ENCODE results near the gene CYP4V2. TPM values are rescaled to one million over a fixed set of nuclear protein-coding genes. Genes with fewer than 3 reads are reported as not detected.

The CYP4V2 gene
- 0.99 TPM for polyA plus RNA-seq (2013, experiment 1 of 2)
- 1.2 TPM for polyA plus RNA-seq (2013, experiment 2 of 2)

DNA sequence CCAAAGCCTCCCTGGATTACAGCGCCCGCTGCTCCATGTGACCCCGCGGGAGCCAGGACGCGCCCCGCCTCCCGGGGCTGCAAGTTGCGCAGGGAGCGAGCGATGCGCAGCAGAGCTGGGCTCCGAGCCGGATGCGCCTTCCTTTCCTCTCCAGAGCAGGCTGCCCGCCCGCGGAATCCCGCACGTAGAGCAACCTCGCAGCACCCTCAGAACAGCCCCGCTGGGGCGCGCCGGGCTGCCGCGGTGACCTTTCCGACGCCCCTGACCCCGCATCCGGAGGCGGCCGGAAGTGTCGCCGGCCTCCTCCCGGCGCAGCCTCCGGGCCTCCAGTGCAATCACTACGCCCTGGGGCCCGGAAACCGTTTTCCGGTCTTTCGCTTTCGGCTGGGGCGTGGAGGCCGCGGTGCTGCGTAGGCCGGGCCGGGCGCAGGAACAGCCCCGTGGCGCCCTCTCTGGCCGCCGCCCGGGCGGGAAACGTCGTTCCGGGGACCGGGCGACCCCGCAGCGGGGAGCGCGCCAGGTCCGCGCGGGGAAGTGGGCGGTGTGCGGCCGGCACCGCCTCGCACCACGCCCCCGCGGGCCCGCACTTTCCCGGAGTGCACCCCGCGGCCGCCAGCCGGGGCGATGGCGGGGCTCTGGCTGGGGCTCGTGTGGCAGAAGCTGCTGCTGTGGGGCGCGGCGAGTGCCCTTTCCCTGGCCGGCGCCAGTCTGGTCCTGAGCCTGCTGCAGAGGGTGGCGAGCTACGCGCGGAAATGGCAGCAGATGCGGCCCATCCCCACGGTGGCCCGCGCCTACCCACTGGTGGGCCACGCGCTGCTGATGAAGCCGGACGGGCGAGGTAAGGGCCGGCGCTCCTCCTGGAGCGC, at the start of gene CYP4V2:
CYP4V2 (plus strand) TSS at position 368 of the 866 bp plus-strand sequence; CDS start at position 625, 257 bp downstream.
- Histone ChIP-seq H2AK5ac (ENCODE audit: low read depth, low read length) (peak within 1 kb of the TSS; percentile 18), H3K4me1 (ENCODE audit: control insufficient read depth in 2 of 2, insufficient read depth in 1 of 2, low read depth in 1 of 2, low read length in 2 of 2) (peaks cover 2 to 3% of the 10 kb centered on the region in 2 donors), H3K18ac (ENCODE audit: low read length) (peak within 1 kb of the TSS; percentile 99), H3K4ac (ENCODE audit: low read length) (peak within 1 kb of the TSS; percentile 87), H2BK120ac (ENCODE audit: low read depth, low read length) (peak within 1 kb of the TSS; percentile 32), H3K14ac (ENCODE audit: low read length) (peak within 1 kb of the TSS; percentile 96), H3K4me3 (ENCODE audit: low read length in 2 of 2) (peak within 1 kb of the TSS; percentile 93 to 98), H2AFZ (ENCODE audit: low read length) (peak within 1 kb of the TSS; percentile 99), H2BK12ac (ENCODE audit: low read length) (peak within 1 kb of the TSS; percentile 85), H3K36me3 (replicated peaks in 1 of 2; ENCODE audit: control insufficient read depth in 2 of 2, insufficient read depth in 2 of 2, low read length in 2 of 2) (peaks cover 0 to 25% of the 10 kb centered on the region in 2 donors), H3K27me3 (ENCODE audit: control insufficient read depth in 3 of 3, insufficient read depth in 3 of 3, low read depth in 1 of 3, low read length in 3 of 3) (no peaks in the 10 kb centered on the region), H2BK15ac (ENCODE audit: low read length) (peak within 1 kb of the TSS; percentile 88), H4K8ac (ENCODE audit: low read depth, low read length) (peak within 1 kb of the TSS; percentile 26), H3K27ac (replicated peaks; ENCODE audit: low read length) (peak within 1 kb of the TSS; percentile 94), H3K9me3 (replicated peaks in 1 of 2; ENCODE audit: control insufficient read depth in 2 of 2, insufficient read depth in 1 of 2, low read depth in 1 of 2, low read length in 2 of 2) (no peaks in the 10 kb centered on the region), H3K4me2 (ENCODE audit: insufficient read depth, low read length, poor library complexity, severe bottlenecking) (peak within 1 kb of the TSS; percentile 96), H3K23ac (ENCODE audit: low read depth, low read length, poor library complexity) (peak within 1 kb of the TSS; percentile 90), H3K9ac (ENCODE audit: low read depth, low read length, poor library complexity) (peak within 1 kb of the TSS; percentile 99), H2BK5ac (ENCODE audit: low read length) (peak within 1 kb of the TSS; percentile 91), H4K91ac (ENCODE audit: low read depth, low read length, poor library complexity) (peak within 1 kb of the TSS; percentile 77), H3K79me1 (ENCODE audit: low read depth, low read length) (peaks cover 2% of the 10 kb centered on the region)
- peak; percentile 69 for DNase-seq (ENCODE audit: low spot score)
- WGBS, 2 donors (ENCODE audit: extremely low coverage in 2 of 2, insufficient read length in 2 of 2, insufficient replicate concordance in 1 of 2): no CpG with 5 or more reads among the region's 107 CpGs

DNA sequence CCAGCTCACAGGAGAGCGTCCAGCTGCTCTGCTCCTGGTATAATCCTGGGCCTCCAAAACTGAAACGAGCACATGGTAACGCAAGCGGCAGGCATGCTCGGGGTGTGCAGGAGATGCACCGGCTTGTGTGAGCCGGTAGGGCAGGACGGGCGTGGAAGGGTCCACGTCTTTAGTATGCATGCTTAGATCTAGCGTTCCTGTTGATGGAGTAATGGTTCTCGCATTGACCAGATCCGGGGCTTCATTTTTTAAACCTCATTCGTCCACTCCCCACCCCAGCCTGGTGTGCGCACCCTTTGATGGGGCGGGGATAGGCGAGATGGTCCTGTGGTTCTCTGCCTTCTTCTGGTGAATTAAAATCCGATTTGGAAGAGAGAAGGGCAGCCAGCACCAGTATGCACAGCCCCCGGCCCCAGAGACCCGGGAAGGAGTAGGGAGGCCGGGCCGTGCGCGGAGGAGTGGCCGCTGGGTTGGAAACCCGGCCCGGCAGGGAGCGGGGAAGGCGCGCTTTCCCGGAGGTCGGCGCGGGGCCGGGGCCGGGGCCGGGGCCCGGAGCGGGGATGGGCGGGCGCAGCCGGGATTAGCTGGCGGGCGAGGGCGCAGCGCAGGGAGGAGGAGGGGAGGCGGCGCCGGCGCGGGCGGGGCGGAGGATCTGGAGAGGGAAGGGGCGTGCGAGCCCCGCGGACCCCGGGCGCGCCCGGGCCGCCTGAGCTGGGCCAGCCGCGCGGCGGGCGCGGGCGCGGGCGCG, 47.0 kb upstream of the CYP4V2 start:
- Histone ChIP-seq H4K91ac (ENCODE audit: low read depth, low read length, poor library complexity) (peak overlapping the region; percentile 2), H3K27ac (replicated peaks; ENCODE audit: low read length) (peak overlapping the region; percentile 16), H3K79me1 (ENCODE audit: low read depth, low read length) (no peaks in the 10 kb centered on the region), H3K23ac (ENCODE audit: low read depth, low read length, poor library complexity) (no peak overlapping the region), H3K36me3 (replicated peaks in 1 of 2; ENCODE audit: control insufficient read depth in 2 of 2, insufficient read depth in 2 of 2, low read length in 2 of 2) (no peaks in the 10 kb centered on the region), H3K4ac (ENCODE audit: low read length) (no peak overlapping the region), H2BK5ac (ENCODE audit: low read length) (peak overlapping the region; percentile 62), H2AK5ac (ENCODE audit: low read depth, low read length) (no peak overlapping the region), H3K4me1 (ENCODE audit: control insufficient read depth in 2 of 2, insufficient read depth in 1 of 2, low read depth in 1 of 2, low read length in 2 of 2) (peaks cover 8% of the 10 kb centered on the region in 2 donors), H3K14ac (ENCODE audit: low read length) (no peak overlapping the region), H2AFZ (ENCODE audit: low read length) (peak overlapping the region; percentile 99), H2BK12ac (ENCODE audit: low read length) (peak overlapping the region; percentile 64), H3K27me3 (ENCODE audit: control insufficient read depth in 3 of 3, insufficient read depth in 3 of 3, low read depth in 1 of 3, low read length in 3 of 3) (peaks cover 0 to 34% (median 10%) of the 10 kb centered on the region in 3 experiments), H2BK15ac (ENCODE audit: low read length) (peak overlapping the region; percentile 96), H3K9ac (ENCODE audit: low read depth, low read length, poor library complexity) (peak overlapping the region; percentile 36), H3K9me3 (replicated peaks in 1 of 2; ENCODE audit: control insufficient read depth in 2 of 2, insufficient read depth in 1 of 2, low read depth in 1 of 2, low read length in 2 of 2) (no peaks in the 10 kb centered on the region), H3K18ac (ENCODE audit: low read length) (peak overlapping the region; percentile 98), H2BK120ac (ENCODE audit: low read depth, low read length) (no peak overlapping the region), H3K4me2 (ENCODE audit: insufficient read depth, low read length, poor library complexity, severe bottlenecking) (peak overlapping the region; percentile 63), H3K4me3 (ENCODE audit: low read length in 2 of 2) (peak overlapping the region; percentile 64 to 89), H4K8ac (ENCODE audit: low read depth, low read length) (no peak overlapping the region)
- no CpG with 5 or more reads among the region's 72 CpGs for WGBS, 2 donors (ENCODE audit: extremely low coverage in 2 of 2, insufficient read length in 2 of 2, insufficient replicate concordance in 1 of 2)
- DNase-seq (ENCODE audit: low spot score): peak; percentile 77

DNA sequence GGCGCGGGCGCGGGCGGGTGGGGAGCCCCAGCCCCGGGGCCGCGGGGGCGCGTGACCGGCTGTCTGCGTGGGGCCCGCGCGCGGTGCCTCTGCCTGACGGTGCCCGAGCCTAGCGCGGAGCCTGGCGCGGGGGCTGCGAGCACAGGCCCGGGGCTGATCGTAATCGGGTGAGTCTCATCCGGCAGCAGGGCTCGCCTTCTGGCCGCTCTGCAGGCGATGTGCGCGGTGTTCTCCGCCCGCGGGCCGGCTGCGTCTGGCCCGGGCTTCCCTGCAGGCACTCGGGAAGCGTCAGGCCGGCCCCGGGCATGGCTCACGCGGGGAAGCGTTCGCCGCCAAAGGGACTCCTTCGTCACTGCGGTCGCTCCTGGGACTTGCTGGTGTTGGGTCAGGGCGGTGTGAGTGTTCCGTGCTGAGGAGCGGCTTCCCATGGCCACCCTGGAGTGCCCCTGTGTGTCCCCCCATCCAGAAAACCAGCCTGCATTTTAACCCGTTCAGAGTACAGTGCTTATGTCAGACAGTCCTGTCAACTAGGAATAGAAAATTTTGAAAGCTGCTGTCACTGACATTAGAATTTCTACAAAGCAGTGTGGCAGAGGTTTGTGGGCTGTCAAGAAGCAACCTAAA, 46.3 kb upstream of the CYP4V2 start:
- Histone ChIP-seq H3K4me3 (ENCODE audit: low read length in 2 of 2) (peak overlapping the region; percentile 64 to 89), H3K79me1 (ENCODE audit: low read depth, low read length) (no peaks in the 10 kb centered on the region), H3K14ac (ENCODE audit: low read length) (peak overlapping the region; percentile 95), H3K18ac (ENCODE audit: low read length) (peak overlapping the region; percentile 97), H3K36me3 (replicated peaks in 1 of 2; ENCODE audit: control insufficient read depth in 2 of 2, insufficient read depth in 2 of 2, low read length in 2 of 2) (no peaks in the 10 kb centered on the region), H3K27ac (replicated peaks; ENCODE audit: low read length) (peak overlapping the region; percentile 44), H2AFZ (ENCODE audit: low read length) (peak overlapping the region; percentile 96), H3K9me3 (replicated peaks in 1 of 2; ENCODE audit: control insufficient read depth in 2 of 2, insufficient read depth in 1 of 2, low read depth in 1 of 2, low read length in 2 of 2) (no peaks in the 10 kb centered on the region), H3K9ac (ENCODE audit: low read depth, low read length, poor library complexity) (peak overlapping the region; percentile 95), H3K4me2 (ENCODE audit: insufficient read depth, low read length, poor library complexity, severe bottlenecking) (peak overlapping the region; percentile 85), H3K27me3 (ENCODE audit: control insufficient read depth in 3 of 3, insufficient read depth in 3 of 3, low read depth in 1 of 3, low read length in 3 of 3) (peaks cover 0 to 34% (median 10%) of the 10 kb centered on the region in 3 experiments), H4K91ac (ENCODE audit: low read depth, low read length, poor library complexity) (no peak overlapping the region), H2AK5ac (ENCODE audit: low read depth, low read length) (no peak overlapping the region), H3K4ac (ENCODE audit: low read length) (no peak overlapping the region), H2BK120ac (ENCODE audit: low read depth, low read length) (no peak overlapping the region), H3K4me1 (ENCODE audit: control insufficient read depth in 2 of 2, insufficient read depth in 1 of 2, low read depth in 1 of 2, low read length in 2 of 2) (peaks cover 8% of the 10 kb centered on the region in 2 donors), H3K23ac (ENCODE audit: low read depth, low read length, poor library complexity) (peak overlapping the region; percentile 68), H2BK5ac (ENCODE audit: low read length) (peak overlapping the region; percentile 62), H2BK12ac (ENCODE audit: low read length) (no peak overlapping the region), H2BK15ac (ENCODE audit: low read length) (peak overlapping the region; percentile 99), H4K8ac (ENCODE audit: low read depth, low read length) (no peak overlapping the region)
- no CpG with 5 or more reads among the region's 54 CpGs for WGBS, 2 donors (ENCODE audit: extremely low coverage in 2 of 2, insufficient read length in 2 of 2, insufficient replicate concordance in 1 of 2)
- peak; percentile 45 for DNase-seq (ENCODE audit: low spot score)

All from neuronal stem cell (in vitro differentiated cells).